ENCODE measurements around the gene COBLL1.

Gene COBLL1

DNA sequence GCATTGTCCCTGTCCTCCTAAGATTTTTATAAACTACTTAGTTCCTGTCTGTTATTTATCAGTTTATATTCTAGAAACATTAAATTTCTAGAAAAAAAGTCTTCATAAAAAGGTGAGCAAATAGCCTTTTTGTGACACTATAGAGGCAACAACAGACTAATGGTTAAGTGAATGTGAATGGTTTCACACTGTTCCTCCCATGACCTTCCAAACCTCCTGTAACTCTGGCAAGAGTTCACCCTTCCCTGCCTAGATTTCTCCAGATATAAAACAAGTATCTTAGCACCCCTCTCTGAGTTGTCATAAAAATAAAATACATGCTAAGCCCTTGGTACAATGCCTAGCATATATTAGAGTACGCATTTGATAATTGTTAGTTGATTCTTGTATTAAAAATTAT, 29.2 kb downstream of the COBLL1 start:
- Histone ChIP-seq H3K4me1 (ENCODE audit: control insufficient read depth in 5 of 5, insufficient read depth in 5 of 5, low read length in 5 of 5) (peaks cover 0 to 44% (median 26%) of the 10 kb centered on the region in 5 donors), H3K36me3 (ENCODE audit: control insufficient read depth in 5 of 5, insufficient read depth in 5 of 5, low read length in 5 of 5) (peaks cover 0 to 3% (median 0%) of the 10 kb centered on the region in 5 donors), H3K4me3 (ENCODE audit: low read depth in 1 of 5, low read length in 5 of 5) (no peak overlapping the region), H3K9ac (ENCODE audit: low read length in 5 of 5) (no peak overlapping the region), H3K9me3 (ENCODE audit: control insufficient read depth in 5 of 5, low read length in 5 of 5) (no peaks in the 10 kb centered on the region), H3K27me3 (ENCODE audit: control insufficient read depth in 5 of 5, insufficient read depth in 4 of 5, low read length in 5 of 5) (no peaks in the 10 kb centered on the region), H3K27ac (ENCODE audit: low read depth, low read length) (peak overlapping the region; percentile 74)

DNA sequence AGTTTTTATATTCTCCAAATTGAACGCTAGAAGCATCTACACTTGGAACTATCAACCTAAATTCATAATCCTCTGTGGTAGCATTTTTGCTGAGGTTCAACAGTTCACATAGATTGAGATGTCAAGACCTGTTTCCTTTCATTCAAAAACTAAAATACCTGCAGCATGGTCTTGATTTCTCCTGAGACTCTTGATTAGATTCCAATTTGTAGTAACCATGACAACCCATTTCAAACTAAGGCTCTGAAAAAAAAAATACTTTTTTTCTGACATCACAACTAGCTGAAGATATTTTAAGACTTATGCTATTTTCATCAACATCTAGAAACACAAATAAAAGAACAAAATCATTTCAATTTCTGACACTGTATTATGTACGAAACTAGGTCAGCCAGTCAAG, 29.8 kb downstream of the COBLL1 start:
- H3K4me1 ChIP-seq (ENCODE audit: control insufficient read depth in 5 of 5, insufficient read depth in 5 of 5, low read length in 5 of 5), result peaks cover 0 to 41% (median 24%) of the 10 kb centered on the region in 5 donors

DNA sequence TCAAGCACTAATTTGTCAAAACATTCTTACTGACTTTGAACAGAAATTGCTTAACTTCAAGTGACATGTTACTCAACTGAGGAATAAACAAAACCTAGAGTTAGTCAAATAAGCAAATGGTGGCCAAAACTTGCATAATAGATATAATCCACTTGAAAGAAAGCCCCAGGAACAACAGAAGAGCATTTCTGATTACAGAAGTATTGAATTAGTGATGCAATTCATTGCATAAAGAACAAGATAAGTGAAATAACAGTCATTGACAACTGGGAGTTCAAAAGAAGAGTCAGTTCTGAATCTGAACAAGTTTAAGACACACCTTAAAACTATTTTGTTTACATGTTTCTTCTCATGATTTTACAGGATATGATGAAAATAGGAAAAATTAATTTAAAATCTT, 30.8 kb downstream of the COBLL1 start:
- Histone ChIP-seq H3K4me1 (ENCODE audit: control insufficient read depth in 5 of 5, insufficient read depth in 5 of 5, low read length in 5 of 5) (peaks cover 0 to 31% (median 17%) of the 10 kb centered on the region in 5 donors), H3K9me3 (ENCODE audit: control insufficient read depth in 5 of 5, low read length in 5 of 5) (no peaks in the 10 kb centered on the region), H3K27me3 (ENCODE audit: control insufficient read depth in 5 of 5, insufficient read depth in 4 of 5, low read length in 5 of 5) (no peaks in the 10 kb centered on the region), H3K4me3 (ENCODE audit: low read depth in 1 of 5, low read length in 5 of 5) (no peak overlapping the region), H3K27ac (ENCODE audit: low read depth, low read length) (peak overlapping the region; percentile 79), H3K9ac (ENCODE audit: low read length in 5 of 5) (peak overlapping the region in 1 of 5 donors; percentile 11), H3K36me3 (ENCODE audit: control insufficient read depth in 5 of 5, insufficient read depth in 5 of 5, low read length in 5 of 5) (peaks cover 0 to 3% (median 0%) of the 10 kb centered on the region in 5 donors)

More for the DNA sequence above, 29.8 kb downstream of the COBLL1 start:
- Histone ChIP-seq H3K9me3 (ENCODE audit: control insufficient read depth in 5 of 5, low read length in 5 of 5) (no peaks in the 10 kb centered on the region), H3K9ac (ENCODE audit: low read length in 5 of 5) (no peak overlapping the region), H3K27me3 (ENCODE audit: control insufficient read depth in 5 of 5, insufficient read depth in 4 of 5, low read length in 5 of 5) (no peaks in the 10 kb centered on the region), H3K27ac (ENCODE audit: low read depth, low read length) (peak overlapping the region; percentile 74), H3K36me3 (ENCODE audit: control insufficient read depth in 5 of 5, insufficient read depth in 5 of 5, low read length in 5 of 5) (peaks cover 0 to 3% (median 0%) of the 10 kb centered on the region in 5 donors), H3K4me3 (ENCODE audit: low read depth in 1 of 5, low read length in 5 of 5) (no peak overlapping the region)

DNA sequence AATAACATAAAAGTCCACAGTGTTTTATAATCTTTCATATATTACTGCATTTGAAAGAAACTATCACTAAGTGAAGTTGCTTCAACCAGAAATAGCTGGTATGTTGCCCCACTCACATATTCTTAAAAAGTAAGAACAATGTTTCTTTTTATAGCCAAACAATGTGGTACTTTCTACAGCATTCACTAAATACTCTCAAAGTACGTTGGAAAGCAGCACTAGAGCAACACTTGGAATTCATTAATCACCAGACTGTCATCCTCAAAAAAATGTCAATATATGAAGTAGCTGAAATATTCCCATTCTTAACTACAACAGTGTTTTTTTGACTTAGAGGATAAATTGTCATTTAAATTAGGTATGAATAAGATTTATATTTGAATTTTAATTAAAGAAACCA, 32.8 kb downstream of the COBLL1 start:
- H3K4me3 ChIP-seq (ENCODE audit: low read depth in 1 of 5, low read length in 5 of 5), result no peak overlapping the region
- no peaks in the 10 kb centered on the region for H3K36me3 ChIP-seq (ENCODE audit: control insufficient read depth in 5 of 5, insufficient read depth in 5 of 5, low read length in 5 of 5)
- no peaks in the 10 kb centered on the region for H3K9me3 ChIP-seq (ENCODE audit: control insufficient read depth in 5 of 5, low read length in 5 of 5)
- peaks cover 0 to 27% (median 9%) of the 10 kb centered on the region in 5 donors for H3K4me1 ChIP-seq (ENCODE audit: control insufficient read depth in 5 of 5, insufficient read depth in 5 of 5, low read length in 5 of 5)
- no peaks in the 10 kb centered on the region for H3K27me3 ChIP-seq (ENCODE audit: control insufficient read depth in 5 of 5, insufficient read depth in 4 of 5, low read length in 5 of 5)
- peak overlapping the region in 1 of 5 donors; percentile 20 for H3K9ac ChIP-seq (ENCODE audit: low read length in 5 of 5)
- H3K27ac ChIP-seq (ENCODE audit: low read depth, low read length), result peak overlapping the region; percentile 32

DNA sequence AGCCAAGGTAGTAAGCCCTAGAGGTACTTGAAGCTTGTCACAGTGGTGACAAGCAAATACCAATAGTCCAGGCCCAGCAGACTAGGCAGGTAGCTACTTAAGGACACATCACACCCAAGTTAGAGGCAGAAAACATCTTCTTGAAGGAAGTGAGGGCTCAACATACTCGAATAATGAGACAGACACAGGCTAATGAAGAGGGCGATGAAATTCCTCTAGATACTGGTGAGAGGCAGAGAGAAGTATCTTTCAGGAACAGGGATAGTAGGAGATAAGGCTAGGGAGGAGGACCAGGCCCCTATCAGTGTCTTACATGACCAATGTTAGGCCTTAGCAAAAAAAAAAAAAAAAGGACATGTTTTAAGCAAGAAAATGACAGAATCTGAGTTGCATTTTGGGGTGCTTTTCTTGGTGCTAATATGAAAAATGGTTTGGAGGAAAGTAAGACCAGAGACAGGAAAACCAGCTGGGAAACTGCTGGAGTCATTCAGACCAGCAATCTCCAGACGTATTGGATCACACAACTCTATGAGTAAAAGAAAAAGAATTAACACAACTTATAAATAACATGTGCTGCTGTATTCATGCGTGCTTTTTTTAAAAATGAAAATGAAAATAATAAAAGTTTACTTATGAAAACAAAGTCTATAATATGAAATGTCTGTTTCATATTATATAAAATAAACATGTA, 37.7 kb downstream of the COBLL1 start:
- H3K9me3 ChIP-seq (ENCODE audit: control insufficient read depth in 5 of 5, low read length in 5 of 5), result no peaks in the 10 kb centered on the region
- H3K27me3 ChIP-seq (ENCODE audit: control insufficient read depth in 5 of 5, insufficient read depth in 4 of 5, low read length in 5 of 5), result no peaks in the 10 kb centered on the region
- peak overlapping the region in 1 of 5 donors; percentile 15 for H3K9ac ChIP-seq (ENCODE audit: low read length in 5 of 5)
- peak overlapping the region; percentile 77 for H3K27ac ChIP-seq (ENCODE audit: low read depth, low read length)
- no peak overlapping the region for H3K4me3 ChIP-seq (ENCODE audit: low read depth in 1 of 5, low read length in 5 of 5)
- no peaks in the 10 kb centered on the region for H3K36me3 ChIP-seq (ENCODE audit: control insufficient read depth in 5 of 5, insufficient read depth in 5 of 5, low read length in 5 of 5)
- peaks cover 0 to 26% (median 18%) of the 10 kb centered on the region in 5 donors for H3K4me1 ChIP-seq (ENCODE audit: control insufficient read depth in 5 of 5, insufficient read depth in 5 of 5, low read length in 5 of 5)

DNA sequence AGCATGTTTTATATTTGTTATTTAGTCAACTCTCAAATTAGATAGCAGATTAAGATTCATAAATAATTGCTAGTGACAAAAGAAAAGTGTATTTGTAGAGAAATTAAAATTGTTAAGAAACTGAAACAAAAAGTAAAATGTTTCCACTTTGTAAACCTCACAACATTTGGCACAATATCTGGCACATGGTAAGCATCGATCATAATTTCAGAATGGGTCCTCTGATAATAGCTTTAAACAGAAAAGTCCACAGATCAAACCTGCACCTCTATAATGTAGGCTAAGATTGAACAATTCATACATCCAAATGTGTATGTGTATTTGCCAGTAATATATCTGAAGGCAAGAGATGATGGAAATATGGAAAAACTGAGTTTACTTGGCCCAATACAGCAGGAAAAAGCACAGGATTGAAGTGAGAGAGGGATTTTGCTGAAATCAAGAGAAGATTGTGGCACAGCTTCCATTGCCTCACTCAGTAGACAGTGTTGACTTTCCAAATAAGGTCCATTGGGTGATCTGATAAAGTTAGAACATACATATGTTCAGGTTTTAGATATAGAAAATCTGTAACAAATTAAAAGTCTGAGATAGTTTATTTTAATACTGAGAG, 39.4 kb downstream of the COBLL1 start:
- H3K4me3 ChIP-seq (ENCODE audit: low read depth in 1 of 5, low read length in 5 of 5), result peak overlapping the region in 1 of 5 donors; percentile 33
- H3K27ac ChIP-seq (ENCODE audit: low read depth, low read length), result peak overlapping the region; percentile 59
- H3K36me3 ChIP-seq (ENCODE audit: control insufficient read depth in 5 of 5, insufficient read depth in 5 of 5, low read length in 5 of 5), result no peaks in the 10 kb centered on the region
- peak overlapping the region in 1 of 5 donors; percentile 28 for H3K9ac ChIP-seq (ENCODE audit: low read length in 5 of 5)
- peaks cover 0 to 28% (median 26%) of the 10 kb centered on the region in 5 donors for H3K4me1 ChIP-seq (ENCODE audit: control insufficient read depth in 5 of 5, insufficient read depth in 5 of 5, low read length in 5 of 5)
- no peaks in the 10 kb centered on the region for H3K27me3 ChIP-seq (ENCODE audit: control insufficient read depth in 5 of 5, insufficient read depth in 4 of 5, low read length in 5 of 5)
- no peaks in the 10 kb centered on the region for H3K9me3 ChIP-seq (ENCODE audit: control insufficient read depth in 5 of 5, low read length in 5 of 5)

DNA sequence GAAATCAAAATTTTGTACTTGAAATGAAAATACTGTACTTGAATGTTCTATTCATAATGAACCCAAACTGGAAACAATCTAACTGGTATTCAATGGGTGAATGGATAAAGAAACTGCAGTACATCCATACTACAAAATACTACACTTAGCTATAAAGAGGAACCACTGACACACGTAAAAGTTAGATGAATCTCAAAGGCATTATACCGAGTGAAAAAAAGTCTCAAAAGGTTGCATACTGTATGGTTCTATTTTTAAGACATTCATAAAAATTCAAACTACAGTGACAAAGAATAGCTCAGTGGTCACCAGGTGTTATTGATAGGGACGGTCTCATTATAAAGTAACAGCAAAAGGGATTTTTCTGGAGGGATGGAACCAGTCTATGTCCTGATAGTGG, 41.1 kb downstream of the COBLL1 start:
- Histone ChIP-seq H3K4me1 (ENCODE audit: control insufficient read depth in 5 of 5, insufficient read depth in 5 of 5, low read length in 5 of 5) (peaks cover 0 to 34% (median 26%) of the 10 kb centered on the region in 5 donors), H3K9ac (ENCODE audit: low read length in 5 of 5) (no peak overlapping the region), H3K27me3 (ENCODE audit: control insufficient read depth in 5 of 5, insufficient read depth in 4 of 5, low read length in 5 of 5) (no peaks in the 10 kb centered on the region), H3K9me3 (ENCODE audit: control insufficient read depth in 5 of 5, low read length in 5 of 5) (no peaks in the 10 kb centered on the region), H3K4me3 (ENCODE audit: low read depth in 1 of 5, low read length in 5 of 5) (no peak overlapping the region), H3K36me3 (ENCODE audit: control insufficient read depth in 5 of 5, insufficient read depth in 5 of 5, low read length in 5 of 5) (no peaks in the 10 kb centered on the region), H3K27ac (ENCODE audit: low read depth, low read length) (peak overlapping the region; percentile 70)

DNA sequence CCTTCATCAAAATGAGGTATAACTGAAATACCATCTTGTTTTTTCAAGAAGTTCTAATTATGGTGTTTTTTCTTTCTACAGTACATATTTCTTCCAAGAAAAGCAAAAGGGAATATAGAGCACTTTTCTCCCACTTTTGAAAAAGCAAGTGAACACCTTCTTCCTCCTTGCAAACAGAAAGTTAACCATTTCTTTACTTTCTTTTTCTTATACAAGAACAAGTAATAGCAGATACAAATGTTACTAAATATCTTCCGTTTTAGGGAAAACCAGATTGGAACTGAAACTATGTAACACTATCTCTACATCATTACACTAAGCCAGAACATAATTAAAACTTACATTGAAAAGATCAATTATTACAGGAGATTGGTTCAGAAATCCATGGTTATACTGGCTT, 44.0 kb downstream of the COBLL1 start:
- H3K27ac ChIP-seq (ENCODE audit: low read depth, low read length), result peak overlapping the region; percentile 70
- H3K9ac ChIP-seq (ENCODE audit: low read length in 5 of 5), result peak overlapping the region in 2 of 5 donors; percentile 1 to 27
- no peaks in the 10 kb centered on the region for H3K27me3 ChIP-seq (ENCODE audit: control insufficient read depth in 5 of 5, insufficient read depth in 4 of 5, low read length in 5 of 5)
- H3K36me3 ChIP-seq (ENCODE audit: control insufficient read depth in 5 of 5, insufficient read depth in 5 of 5, low read length in 5 of 5), result no peaks in the 10 kb centered on the region
- H3K4me3 ChIP-seq (ENCODE audit: low read depth in 1 of 5, low read length in 5 of 5), result no peak overlapping the region
- peaks cover 2 to 53% (median 44%) of the 10 kb centered on the region in 5 donors for H3K4me1 ChIP-seq (ENCODE audit: control insufficient read depth in 5 of 5, insufficient read depth in 5 of 5, low read length in 5 of 5)
- no peaks in the 10 kb centered on the region for H3K9me3 ChIP-seq (ENCODE audit: control insufficient read depth in 5 of 5, low read length in 5 of 5)

DNA sequence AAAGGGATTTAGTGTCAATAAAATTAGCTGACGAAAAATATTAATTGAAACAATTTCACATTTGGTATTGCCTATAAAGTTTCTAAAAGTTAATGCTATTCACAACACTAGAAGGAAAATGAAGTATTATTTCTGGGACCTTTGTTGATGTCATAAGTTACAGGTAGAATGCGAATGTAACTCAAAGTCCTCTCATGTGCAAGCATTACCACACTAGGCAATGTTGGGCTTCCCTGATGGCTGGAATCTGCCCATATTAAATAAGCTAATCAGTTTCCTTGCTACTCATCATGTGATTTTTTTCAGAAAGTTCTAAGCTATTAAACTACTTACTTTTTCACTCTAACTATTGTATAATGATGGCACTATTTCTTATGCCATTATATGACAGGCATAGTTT, 44.6 kb downstream of the COBLL1 start:
- H3K27ac ChIP-seq (ENCODE audit: low read depth, low read length), result peak overlapping the region; percentile 70
- H3K36me3 ChIP-seq (ENCODE audit: control insufficient read depth in 5 of 5, insufficient read depth in 5 of 5, low read length in 5 of 5), result no peaks in the 10 kb centered on the region
- H3K4me3 ChIP-seq (ENCODE audit: low read depth in 1 of 5, low read length in 5 of 5), result no peak overlapping the region
- H3K4me1 ChIP-seq (ENCODE audit: control insufficient read depth in 5 of 5, insufficient read depth in 5 of 5, low read length in 5 of 5), result peaks cover 2 to 52% (median 45%) of the 10 kb centered on the region in 5 donors
- H3K9ac ChIP-seq (ENCODE audit: low read length in 5 of 5), result no peak overlapping the region
- H3K9me3 ChIP-seq (ENCODE audit: control insufficient read depth in 5 of 5, low read length in 5 of 5), result no peaks in the 10 kb centered on the region
- no peaks in the 10 kb centered on the region for H3K27me3 ChIP-seq (ENCODE audit: control insufficient read depth in 5 of 5, insufficient read depth in 4 of 5, low read length in 5 of 5)
